Activated CD4-positive, alpha-beta T cell treated with anti-CD3 and anti-CD28 coated beads for 36 hours (primary cell): Measurements from ENCODE around the gene TGM1. TPM values are rescaled to one million over a fixed set of nuclear protein-coding genes. Genes with fewer than 3 reads are reported as not detected.
A peak's percentile ranks its signal among the peaks of the same experiment; 100 is the strongest.

ENCODE experiments used
- ATAC-seq: fragments of 200-7000 bp; cut with Tn5 transposase; one replicate; pipeline ENCODE4 v1.10.0; 2021; ENCODE audit warnings: mild to moderate bottlenecking, moderate library complexity
- CTCF ChIA-PET: fragments of 350-600 bp; sonication (Branson Sonifier 250); formaldehyde crosslinking; loops from one replicate; lab custom pipeline; 2021; ENCODE audit warnings: antibody characterized with exemption; lab: Charles Lee
- POLR2A ChIA-PET: fragments of 350-600 bp; sonication (Branson Sonifier 250); formaldehyde crosslinking; loops from one replicate; lab custom pipeline; 2021; ENCODE audit warnings: antibody characterized with exemption, inconsistent platforms; lab: Charles Lee
- DNase-seq: peaks from one replicate; pipeline ENCODE4 v3.0.0-alpha.2; 2020
- H3K27ac Mint-ChIP-seq: one replicate; pipeline ENCODE4 v1.8.0; 2021; ENCODE audit warnings: mixed read lengths
- H3K27me3 Mint-ChIP-seq: one replicate; pipeline ENCODE4 v1.8.0; 2021; ENCODE audit warnings: mixed read lengths
- H3K36me3 Mint-ChIP-seq: one replicate; pipeline ENCODE4 v1.8.0; 2021; ENCODE audit warnings: low read depth, mixed read lengths
- H3K4me1 Mint-ChIP-seq: one replicate; pipeline ENCODE4 v1.8.0; 2021; ENCODE audit warnings: mixed read lengths
- H3K4me3 Mint-ChIP-seq: one replicate; pipeline ENCODE4 v1.8.0; 2021; ENCODE audit warnings: mild to moderate bottlenecking, moderate library complexity, mixed read lengths
- H3K9me3 Mint-ChIP-seq: one replicate; pipeline ENCODE4 v1.8.0; 2021; ENCODE audit warnings: low read depth, mixed read lengths
- intact Hi-C, 2 experiments: fragments of 100-400 bp; cut with DNase I in 1 of 2; cut with micrococcal nuclease in 1 of 2; formaldehyde crosslinking; loops; one replicate each; pipeline versions ENCODE4 v1.14.2 to v1.15.1; 2022 to 2024; cut with DNase I, micrococcal nuclease
- total RNA-seq, 2 experiments: library from RNA; stranded (reverse); gene quantifications; one replicate each; pipeline ENCODE4 v1.2.3, GENCODE V29; 2021

Gene TGM1
- total RNA-seq, 2 experiments from 2014 or later = 4.8 to 7.4 TPM

GRCh38 chr14:24292118-24292807, 29.3 kb upstream of the TGM1 start:
- H3K4me3 Mint-ChIP-seq = no peak overlapping the region
- H3K4me1 Mint-ChIP-seq = peaks cover 45% of the 10 kb centered on the region
- no peaks in the 10 kb centered on the region for H3K9me3 Mint-ChIP-seq
- no peaks in the 10 kb centered on the region for H3K27me3 Mint-ChIP-seq
- H3K27ac Mint-ChIP-seq = no peak overlapping the region
- H3K36me3 Mint-ChIP-seq = peaks cover 41% of the 10 kb centered on the region
- DNase-seq (no peak), ATAC-seq (no peak)
- intact Hi-C loops = no loop called here
- CTCF ChIA-PET = interaction anchor here (0.8 to 4.2 kb wide), 11 partner anchors 11 to 145 kb away, joined by 3 to 36 read pairs (median 6); partner anchors contain the start of genes CIDEB, MDP1, RABGGTA and TINF2
- POLR2A ChIA-PET = interaction anchor here (1.1 kb wide), 1 partner anchor 50 kb away, joined by 4 read pairs; the partner anchor contains the start of gene TINF2

GRCh38 chr14:24291446-24292117, 28.6 kb upstream of the TGM1 start:
- no peaks in the 10 kb centered on the region for H3K27me3 Mint-ChIP-seq
- no peak overlapping the region for H3K27ac Mint-ChIP-seq
- peaks cover 38% of the 10 kb centered on the region for H3K4me1 Mint-ChIP-seq
- ATAC-seq (no peak), DNase-seq (no peak)
- ChIA-PET CTCF (interaction anchor here (1.0 to 4.2 kb wide), 8 partner anchors 11 to 145 kb away, joined by 3 to 36 read pairs (median 6); partner anchors contain the start of genes LTB4R2, RABGGTA and TINF2), POLR2A (interaction anchor here (1.0 to 1.1 kb wide), 2 partner anchors 14 to 49 kb away, joined by 3 to 4 read pairs; partner anchors contain the start of gene TINF2)
- H3K4me3 Mint-ChIP-seq = no peak overlapping the region
- no peaks in the 10 kb centered on the region for H3K9me3 Mint-ChIP-seq
- peaks cover 39% of the 10 kb centered on the region for H3K36me3 Mint-ChIP-seq
- intact Hi-C loops = no loop called here

GRCh38 chr14:24290746-24291145, 27.8 kb upstream of the TGM1 start:
- no peak for DNase-seq
- Mint-ChIP-seq H3K4me1 (peaks cover 29% of the 10 kb centered on the region), H3K9me3 (no peaks in the 10 kb centered on the region), H3K27ac (no peak overlapping the region), H3K4me3 (no peak overlapping the region), H3K36me3 (peaks cover 31% of the 10 kb centered on the region), H3K27me3 (no peaks in the 10 kb centered on the region)
- no peak for ATAC-seq
- ChIA-PET POLR2A (interaction anchor here (1.0 to 1.5 kb wide), 2 partner anchors 13 to 48 kb away, joined by 3 to 10 read pairs; partner anchors contain the start of gene TINF2), CTCF (interaction anchor here (0.9 to 4.2 kb wide), 12 partner anchors 9 to 183 kb away, joined by 3 to 36 read pairs (median 6); partner anchors contain the start of genes CIDEB, DHRS1, LTB4R2 and MDP1)
- intact Hi-C loops = no loop called here

GRCh38 chr14:24289649-24290280, 26.8 kb upstream of the TGM1 start:
- peaks cover 31% of the 10 kb centered on the region for H3K36me3 Mint-ChIP-seq
- H3K27ac Mint-ChIP-seq = peak overlapping the region; percentile 25
- ATAC-seq (peak; percentile 99), DNase-seq (peak; percentile 88)
- ChIA-PET CTCF (interaction anchor here (0.9 to 4.2 kb wide), 13 partner anchors 10 to 182 kb away, joined by 3 to 36 read pairs (median 5); partner anchors contain the start of genes CIDEB, DHRS1, IPO4 and MDP1), POLR2A (interaction anchor here (0.9 to 1.5 kb wide), 6 partner anchors 11 to 142 kb away, joined by 3 to 10 read pairs (median 5); partner anchors contain the start of genes LTB4R2, RABGGTA and TINF2)
- H3K27me3 Mint-ChIP-seq = no peaks in the 10 kb centered on the region
- intact Hi-C loops = loop anchor here (1.0 kb wide), 3 partner anchors 8 to 15 kb away; no protein-coding TSS in a partner anchor
- peaks cover 28% of the 10 kb centered on the region for H3K4me1 Mint-ChIP-seq
- H3K9me3 Mint-ChIP-seq = no peaks in the 10 kb centered on the region
- peak overlapping the region; percentile 21 for H3K4me3 Mint-ChIP-seq

GRCh38 chr14:24286996-24287395, 24.0 kb upstream of the TGM1 start:
- Mint-ChIP-seq H3K4me3 (no peak overlapping the region), H3K27ac (no peak overlapping the region), H3K36me3 (peaks cover 19% of the 10 kb centered on the region), H3K9me3 (no peaks in the 10 kb centered on the region), H3K27me3 (no peaks in the 10 kb centered on the region), H3K4me1 (peaks cover 28% of the 10 kb centered on the region)
- intact Hi-C loops = no loop called here
- ChIA-PET CTCF (interaction anchor here (0.9 kb wide), 1 partner anchor 10 kb away, joined by 3 read pairs; no protein-coding TSS in a partner anchor), POLR2A (no interaction called here)
- DNase-seq (no peak), ATAC-seq (no peak)

GRCh38 chr14:24285351-24285750, 22.4 kb upstream of the TGM1 start:
- Mint-ChIP-seq H3K36me3 (peaks cover 4% of the 10 kb centered on the region), H3K4me1 (peaks cover 25% of the 10 kb centered on the region), H3K9me3 (no peaks in the 10 kb centered on the region), H3K27me3 (no peaks in the 10 kb centered on the region), H3K27ac (no peak overlapping the region), H3K4me3 (no peak overlapping the region)
- intact Hi-C loops = no loop called here
- ChIA-PET POLR2A (interaction anchor here (0.6 to 0.8 kb wide), 2 partner anchors 65 to 1274 kb away, joined by 5 to 6 read pairs; no protein-coding TSS in a partner anchor), CTCF (interaction anchor here (1.0 kb wide), 1 partner anchor 23 kb away, joined by 4 read pairs; no protein-coding TSS in a partner anchor)
- DNase-seq = no peak
- ATAC-seq = no peak

GRCh38 chr14:24284501-24285035, 21.6 kb upstream of the TGM1 start:
- Mint-ChIP-seq H3K9me3 (no peaks in the 10 kb centered on the region), H3K36me3 (peaks cover 1% of the 10 kb centered on the region), H3K4me1 (peaks cover 25% of the 10 kb centered on the region), H3K27me3 (no peaks in the 10 kb centered on the region), H3K4me3 (no peak overlapping the region), H3K27ac (no peak overlapping the region)
- CTCF ChIA-PET = interaction anchor here (1.3 kb wide), 1 partner anchor 13 kb away, joined by 4 read pairs; no protein-coding TSS in a partner anchor
- intact Hi-C loops = no loop called here
- ATAC-seq (no peak), DNase-seq (no peak)
- POLR2A ChIA-PET = no interaction called here

GRCh38 chr14:24283796-24284460, 21.0 kb upstream of the TGM1 start:
- H3K4me3 Mint-ChIP-seq = no peak overlapping the region
- H3K27ac Mint-ChIP-seq = peak overlapping the region; percentile 38
- H3K4me1 Mint-ChIP-seq = peaks cover 25% of the 10 kb centered on the region
- no peak for DNase-seq
- no peak for ATAC-seq
- H3K36me3 Mint-ChIP-seq = peaks cover 1% of the 10 kb centered on the region
- intact Hi-C loops = no loop called here
- ChIA-PET POLR2A (no interaction called here), CTCF (interaction anchor here (0.8 to 1.4 kb wide), 3 partner anchors 10 to 13 kb away, joined by 4 to 8 read pairs (median 5); partner anchors contain the start of gene RABGGTA)
- no peaks in the 10 kb centered on the region for H3K9me3 Mint-ChIP-seq
- no peaks in the 10 kb centered on the region for H3K27me3 Mint-ChIP-seq

GRCh38 chr14:24282736-24283135, 19.8 kb upstream of the TGM1 start:
- intact Hi-C loops = no loop called here
- ChIA-PET CTCF (interaction anchor here (0.7 to 1.4 kb wide), 5 partner anchors 9 to 229 kb away, joined by 3 to 8 read pairs (median 5); partner anchors contain the start of genes RABGGTA and TINF2), POLR2A (no interaction called here)
- ATAC-seq (no peak), DNase-seq (no peak)
- H3K4me1 Mint-ChIP-seq = peaks cover 31% of the 10 kb centered on the region
- no peak overlapping the region for H3K27ac Mint-ChIP-seq
- H3K36me3 Mint-ChIP-seq = peaks cover 6% of the 10 kb centered on the region
- H3K27me3 Mint-ChIP-seq = no peaks in the 10 kb centered on the region
- H3K9me3 Mint-ChIP-seq = peaks cover 4% of the 10 kb centered on the region
- H3K4me3 Mint-ChIP-seq = no peak overlapping the region

- ChIA-PET POLR2A (interaction anchor here (0.6 kb wide), 1 partner anchor 62 kb away, joined by 3 read pairs; no protein-coding TSS in a partner anchor), CTCF (interaction anchor here (1.7 kb wide), 1 partner anchor 53 kb away, joined by 4 read pairs; no protein-coding TSS in a partner anchor)
- ATAC-seq (no peak), DNase-seq (no peak)
- Mint-ChIP-seq H3K9me3 (peaks cover 4% of the 10 kb centered on the region), H3K27me3 (no peaks in the 10 kb centered on the region), H3K27ac (no peak overlapping the region), H3K4me3 (no peak overlapping the region), H3K36me3 (peaks cover 6% of the 10 kb centered on the region), H3K4me1 (peaks cover 41% of the 10 kb centered on the region)
- intact Hi-C loops = no loop called here
Measured at GRCh38 chr14:24281636-24282035, 18.7 kb upstream of the TGM1 start.
